MCF 10A (cell line): Measurements from ENCODE around the gene WDR7. TPM values are rescaled to one million over a fixed set of nuclear protein-coding genes. Genes with fewer than 3 reads are reported as not detected.

Source experiments
- BruUV-seq: library from RNA; stranded (reverse); fragments of 400-500 nt; replicated peaks from 2 replicates; lab custom pipeline; 2021; lab: Mats Ljungman, UMichigan
- CTCF ChIA-PET: fragments of 300-600 bp; sonication (Branson Sonifier 250); formaldehyde crosslinking; extraction: SDS; loops from one replicate; lab custom pipeline; 2021; ENCODE audit warnings: antibody characterized with exemption, inconsistent platforms; lab: Yijun Ruan, JAX
- POLR2A ChIA-PET: fragments of 300-600, 350-650 bp; sonication (Branson Sonifier 250); formaldehyde crosslinking; extraction: SDS; loops from one replicate; lab custom pipeline; 2020; ENCODE audit warnings: antibody characterized with exemption, inconsistent platforms; lab: Yijun Ruan, JAX
- DNase-seq: peaks from one replicate; pipeline ENCODE4 v3.0.0-alpha.2; 2018; ENCODE audit not compliant: unreplicated experiment
- H3K27ac Mint-ChIP-seq: one replicate; pipeline ENCODE4 v1.8.0; 2022; ENCODE audit warnings: mild to moderate bottlenecking, low read depth, mixed read lengths; ENCODE audit not compliant: unreplicated experiment
- H3K27me3 Mint-ChIP-seq: one replicate; pipeline ENCODE4 v1.8.0; 2022; ENCODE audit warnings: mixed read lengths; ENCODE audit not compliant: insufficient read depth, unreplicated experiment
- H3K36me3 Mint-ChIP-seq: one replicate; pipeline ENCODE4 v1.8.0; 2022; ENCODE audit warnings: mild to moderate bottlenecking, moderate library complexity, mixed read lengths; ENCODE audit not compliant: insufficient read depth, unreplicated experiment
- H3K4me1 Mint-ChIP-seq: one replicate; pipeline ENCODE4 v1.8.0; 2022; ENCODE audit warnings: mixed read lengths; ENCODE audit not compliant: insufficient read depth, unreplicated experiment
- H3K4me3 Mint-ChIP-seq: one replicate; pipeline ENCODE4 v1.8.0; 2022; ENCODE audit warnings: mild to moderate bottlenecking, moderate library complexity, mixed read lengths; ENCODE audit not compliant: unreplicated experiment
- H3K9me3 Mint-ChIP-seq: one replicate; pipeline ENCODE4 v1.8.0; 2022; ENCODE audit warnings: mixed read lengths; ENCODE audit not compliant: unreplicated experiment
- intact Hi-C: fragments of 100-400 bp; cut with micrococcal nuclease; formaldehyde crosslinking; loops from 2 replicates; pipeline ENCODE4 v1.14.1; 2022
- total RNA-seq: library from RNA; stranded (reverse); gene quantifications from 2 replicates; pipeline ENCODE4 v1.2.3, GENCODE V29; 2022
- TF ChIP-seq, protein P1 (sequence below): fragments of 200-600 bp; IDR thresholded peaks from one replicate; pipeline ENCODE4 v1.8.0; 2022; ENCODE audit warnings: antibody characterized with exemption, mild to moderate bottlenecking; ENCODE audit not compliant: unreplicated experiment

WDR7 gene
- total RNA-seq, 1 experiment from 2014 or later, result 12.6 TPM

- no peak overlapping the region for H3K27ac Mint-ChIP-seq
- H3K4me1 Mint-ChIP-seq, result no peaks in the 10 kb centered on the region
- H3K9me3 Mint-ChIP-seq, result no peaks in the 10 kb centered on the region
- TF ChIP-seq, protein P1, sequence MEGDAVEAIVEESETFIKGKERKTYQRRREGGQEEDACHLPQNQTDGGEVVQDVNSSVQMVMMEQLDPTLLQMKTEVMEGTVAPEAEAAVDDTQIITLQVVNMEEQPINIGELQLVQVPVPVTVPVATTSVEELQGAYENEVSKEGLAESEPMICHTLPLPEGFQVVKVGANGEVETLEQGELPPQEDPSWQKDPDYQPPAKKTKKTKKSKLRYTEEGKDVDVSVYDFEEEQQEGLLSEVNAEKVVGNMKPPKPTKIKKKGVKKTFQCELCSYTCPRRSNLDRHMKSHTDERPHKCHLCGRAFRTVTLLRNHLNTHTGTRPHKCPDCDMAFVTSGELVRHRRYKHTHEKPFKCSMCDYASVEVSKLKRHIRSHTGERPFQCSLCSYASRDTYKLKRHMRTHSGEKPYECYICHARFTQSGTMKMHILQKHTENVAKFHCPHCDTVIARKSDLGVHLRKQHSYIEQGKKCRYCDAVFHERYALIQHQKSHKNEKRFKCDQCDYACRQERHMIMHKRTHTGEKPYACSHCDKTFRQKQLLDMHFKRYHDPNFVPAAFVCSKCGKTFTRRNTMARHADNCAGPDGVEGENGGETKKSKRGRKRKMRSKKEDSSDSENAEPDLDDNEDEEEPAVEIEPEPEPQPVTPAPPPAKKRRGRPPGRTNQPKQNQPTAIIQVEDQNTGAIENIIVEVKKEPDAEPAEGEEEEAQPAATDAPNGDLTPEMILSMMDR, result no peak
- no TSS peak for BruUV-seq
- POLR2A ChIA-PET, result no interaction called here
- no peak overlapping the region for H3K4me3 Mint-ChIP-seq
- CTCF ChIA-PET, result no interaction called here
- H3K36me3 Mint-ChIP-seq, result peaks cover 21% of the 10 kb centered on the region
- DNase-seq, result no peak
- no peaks in the 10 kb centered on the region for H3K27me3 Mint-ChIP-seq
- intact Hi-C loops, result no loop called here
These were observed 376.1 kb downstream of the WDR7 start for GRCh38 chr18:57027190-57027708.

DNA sequence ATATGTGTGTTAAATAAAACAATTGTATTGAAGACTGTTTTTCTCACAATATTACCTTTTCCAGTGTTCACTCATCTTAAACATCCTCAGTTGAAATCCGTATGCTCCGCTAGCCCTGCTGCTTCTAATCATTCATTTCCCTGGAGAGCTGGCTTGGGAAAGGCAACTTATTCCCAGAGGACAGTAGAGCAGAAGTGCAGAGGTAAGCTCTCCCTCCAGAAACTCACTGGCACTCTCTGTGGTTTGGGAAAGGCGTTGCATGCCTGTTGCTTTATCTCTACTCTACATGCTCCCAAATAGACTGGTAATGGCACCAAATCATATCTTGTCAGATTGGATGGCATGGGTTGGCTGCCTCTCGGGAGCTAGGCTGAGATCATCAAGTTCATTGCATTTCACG, 378.6 kb downstream of the WDR7 start:
- no TSS peak for BruUV-seq
- H3K9me3 Mint-ChIP-seq, result no peaks in the 10 kb centered on the region
- TF ChIP-seq, protein P1, result no peak
- no peaks in the 10 kb centered on the region for H3K27me3 Mint-ChIP-seq
- peaks cover 15% of the 10 kb centered on the region for H3K36me3 Mint-ChIP-seq
- ChIA-PET CTCF (no interaction called here), POLR2A (interaction anchor here (0.7 kb wide), 2 partner anchors 20 to 461 kb away, joined by 3 read pairs; no protein-coding TSS in a partner anchor)
- DNase-seq, result peak; percentile 8
- no peaks in the 10 kb centered on the region for H3K4me1 Mint-ChIP-seq
- H3K27ac Mint-ChIP-seq, result no peak overlapping the region
- intact Hi-C loops, result no loop called here
- H3K4me3 Mint-ChIP-seq, result no peak overlapping the region

DNA sequence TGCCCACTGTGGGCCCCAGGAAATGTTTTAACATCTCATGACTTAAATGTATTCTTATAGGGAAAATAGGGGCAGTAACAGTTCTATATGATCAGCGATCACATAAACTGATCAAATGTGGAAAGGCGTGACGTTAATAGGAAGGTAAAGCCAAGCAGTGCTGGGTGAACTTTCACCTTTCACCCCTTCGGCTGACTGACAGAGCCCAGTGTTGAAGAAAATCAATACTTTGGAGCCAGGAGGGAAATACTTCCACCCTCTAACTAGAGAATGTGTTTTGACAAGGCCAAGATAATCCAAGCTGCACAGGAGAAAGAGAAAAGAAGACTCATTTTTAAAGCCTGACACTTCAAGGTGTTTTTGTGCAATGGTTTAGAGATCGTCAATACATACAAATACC, 379.3 kb downstream of the WDR7 start:
- CTCF ChIA-PET, result no interaction called here
- intact Hi-C loops, result no loop called here

DNA sequence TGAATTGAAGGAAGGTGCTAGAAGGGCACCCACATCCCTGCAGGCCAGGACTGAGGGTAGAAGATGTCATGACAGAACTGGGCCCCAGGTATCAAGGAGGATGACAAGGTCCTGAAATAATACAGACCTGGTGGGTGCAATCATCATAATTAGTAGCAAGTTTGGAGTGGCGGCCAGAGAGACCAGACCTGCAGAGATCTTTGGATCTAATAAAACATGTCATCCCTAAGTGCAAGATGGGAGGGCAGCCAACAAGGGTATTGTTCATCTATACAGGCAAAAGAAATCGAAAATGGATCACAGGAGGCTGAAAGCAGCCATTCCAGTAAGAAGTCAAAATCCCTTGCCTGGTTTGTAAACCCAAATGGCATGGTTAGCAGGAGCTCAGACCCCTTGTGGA, 384.4 kb downstream of the WDR7 start:
- Mint-ChIP-seq H3K4me3 (no peak overlapping the region), H3K27ac (no peak overlapping the region), H3K27me3 (no peaks in the 10 kb centered on the region), H3K4me1 (no peaks in the 10 kb centered on the region), H3K9me3 (no peaks in the 10 kb centered on the region), H3K36me3 (peaks cover 1% of the 10 kb centered on the region)
- intact Hi-C loops, result no loop called here
- CTCF ChIA-PET, result no interaction called here
- BruUV-seq, result no TSS peak
- POLR2A ChIA-PET, result no interaction called here
- DNase-seq, result no peak
- TF ChIP-seq, protein P1, result no peak

More for the DNA sequence above, 379.3 kb downstream of the WDR7 start:
- peaks cover 15% of the 10 kb centered on the region for H3K36me3 Mint-ChIP-seq
- no peak overlapping the region for H3K4me3 Mint-ChIP-seq
- no peak overlapping the region for H3K27ac Mint-ChIP-seq
- no peaks in the 10 kb centered on the region for H3K27me3 Mint-ChIP-seq
- no peaks in the 10 kb centered on the region for H3K9me3 Mint-ChIP-seq
- DNase-seq, result no peak
- H3K4me1 Mint-ChIP-seq, result no peaks in the 10 kb centered on the region
- BruUV-seq, result no TSS peak
- POLR2A ChIA-PET, result interaction anchor here (0.7 kb wide), 1 partner anchor 460 kb away, joined by 3 read pairs; no protein-coding TSS in a partner anchor
- TF ChIP-seq, protein P1, result no peak
